ENCODE results near the gene MRPL51. TPM values are rescaled to one million over a fixed set of nuclear protein-coding genes. Genes with fewer than 3 reads are reported as not detected.

MRPL51 gene
- total RNA-seq, 1 donor from 2014 or later = 202 TPM

GRCh38 chr12:6462234-6462995 lies 30.6 kb downstream of the MRPL51 start:
- H4K20me1 ChIP-seq (ENCODE audit: insufficient read depth, low read length) = peaks cover 17% of the 10 kb centered on the region
- no peaks in the 10 kb centered on the region for H3K9me3 ChIP-seq (ENCODE audit: insufficient read depth, low read depth, low read length)
- Mint-ChIP-seq H3K36me3 (ENCODE audit: low read depth, unreplicated experiment) (peaks cover 41% of the 10 kb centered on the region), H3K4me3 (ENCODE audit: unreplicated experiment) (no peak overlapping the region), H3K27me3 (ENCODE audit: low read depth, unreplicated experiment) (no peaks in the 10 kb centered on the region), H3K9me3 (ENCODE audit: unreplicated experiment) (no peaks in the 10 kb centered on the region), H3K4me1 (ENCODE audit: low read depth, unreplicated experiment) (no peaks in the 10 kb centered on the region), H3K27ac (ENCODE audit: unreplicated experiment) (no peak overlapping the region)
- H3K4me1 ChIP-seq (ENCODE audit: insufficient read depth, low read length) = no peaks in the 10 kb centered on the region
- no peak overlapping the region for H3K9ac ChIP-seq (ENCODE audit: low read length)
- H3K27ac ChIP-seq (ENCODE audit: low read depth, low read length) = no peak overlapping the region
- no peaks in the 10 kb centered on the region for H3K27me3 ChIP-seq (ENCODE audit: insufficient read depth, low read length)
- TF ChIP-seq, protein P1, sequence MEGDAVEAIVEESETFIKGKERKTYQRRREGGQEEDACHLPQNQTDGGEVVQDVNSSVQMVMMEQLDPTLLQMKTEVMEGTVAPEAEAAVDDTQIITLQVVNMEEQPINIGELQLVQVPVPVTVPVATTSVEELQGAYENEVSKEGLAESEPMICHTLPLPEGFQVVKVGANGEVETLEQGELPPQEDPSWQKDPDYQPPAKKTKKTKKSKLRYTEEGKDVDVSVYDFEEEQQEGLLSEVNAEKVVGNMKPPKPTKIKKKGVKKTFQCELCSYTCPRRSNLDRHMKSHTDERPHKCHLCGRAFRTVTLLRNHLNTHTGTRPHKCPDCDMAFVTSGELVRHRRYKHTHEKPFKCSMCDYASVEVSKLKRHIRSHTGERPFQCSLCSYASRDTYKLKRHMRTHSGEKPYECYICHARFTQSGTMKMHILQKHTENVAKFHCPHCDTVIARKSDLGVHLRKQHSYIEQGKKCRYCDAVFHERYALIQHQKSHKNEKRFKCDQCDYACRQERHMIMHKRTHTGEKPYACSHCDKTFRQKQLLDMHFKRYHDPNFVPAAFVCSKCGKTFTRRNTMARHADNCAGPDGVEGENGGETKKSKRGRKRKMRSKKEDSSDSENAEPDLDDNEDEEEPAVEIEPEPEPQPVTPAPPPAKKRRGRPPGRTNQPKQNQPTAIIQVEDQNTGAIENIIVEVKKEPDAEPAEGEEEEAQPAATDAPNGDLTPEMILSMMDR (IDR thresholded peaks at IDR 0.05; ENCODE audit: insufficient read depth, low read depth, low read length) = no peak
- no peak for TF ChIP-seq EZH2 (IDR thresholded peaks at IDR 0.05; ENCODE audit: insufficient read depth, low read length)
- H3K36me3 ChIP-seq (ENCODE audit: insufficient read depth, low read length) = peaks cover 22% of the 10 kb centered on the region
- no peaks in the 10 kb centered on the region for H3K79me2 ChIP-seq (ENCODE audit: insufficient read depth, low read length)
- DNase-seq (ENCODE audit: low read depth) (no peak), FAIRE-seq (no peak)
- no peak overlapping the region for H2AFZ ChIP-seq (ENCODE audit: low read depth, low read length)
- H3K4me2 ChIP-seq (ENCODE audit: low read length) = no peak overlapping the region
- no peak overlapping the region for H3K4me3 ChIP-seq (ENCODE audit: insufficient read depth, low read depth, low read length)

GRCh38 chr12:6461401-6462233 lies 31.4 kb downstream of the MRPL51 start:
- DNase-seq (ENCODE audit: low read depth) = no peak
- H3K4me1 Mint-ChIP-seq (ENCODE audit: low read depth, unreplicated experiment) = no peaks in the 10 kb centered on the region
- H3K9me3 ChIP-seq (ENCODE audit: insufficient read depth, low read depth, low read length) = no peaks in the 10 kb centered on the region
- H3K4me1 ChIP-seq (ENCODE audit: insufficient read depth, low read length) = no peaks in the 10 kb centered on the region
- no peaks in the 10 kb centered on the region for H3K79me2 ChIP-seq (ENCODE audit: insufficient read depth, low read length)
- no peak overlapping the region for H3K4me3 Mint-ChIP-seq (ENCODE audit: unreplicated experiment)
- H3K4me3 ChIP-seq (ENCODE audit: insufficient read depth, low read depth, low read length) = no peak overlapping the region
- H3K9me3 Mint-ChIP-seq (ENCODE audit: unreplicated experiment) = no peaks in the 10 kb centered on the region
- no peaks in the 10 kb centered on the region for H3K27me3 ChIP-seq (ENCODE audit: insufficient read depth, low read length)
- peaks cover 38% of the 10 kb centered on the region for H3K36me3 Mint-ChIP-seq (ENCODE audit: low read depth, unreplicated experiment)
- no peak overlapping the region for H2AFZ ChIP-seq (ENCODE audit: low read depth, low read length)
- no peak overlapping the region for H3K27ac ChIP-seq (ENCODE audit: low read depth, low read length)
- no peak for TF ChIP-seq EZH2 (IDR thresholded peaks at IDR 0.05; ENCODE audit: insufficient read depth, low read length)
- TF ChIP-seq, protein P1 (IDR thresholded peaks at IDR 0.05; ENCODE audit: insufficient read depth, low read depth, low read length) = no peak
- H4K20me1 ChIP-seq (ENCODE audit: insufficient read depth, low read length) = peaks cover 14% of the 10 kb centered on the region
- peaks cover 22% of the 10 kb centered on the region for H3K36me3 ChIP-seq (ENCODE audit: insufficient read depth, low read length)
- H3K27ac Mint-ChIP-seq (ENCODE audit: unreplicated experiment) = no peak overlapping the region
- no peak for FAIRE-seq
- H3K27me3 Mint-ChIP-seq (ENCODE audit: low read depth, unreplicated experiment) = no peaks in the 10 kb centered on the region
- no peak overlapping the region for H3K4me2 ChIP-seq (ENCODE audit: low read length)
- H3K9ac ChIP-seq (ENCODE audit: low read length) = no peak overlapping the region

Measured in astrocyte (in vitro differentiated cells and primary cell).